ENCODE results near the gene SV2A. TPM values are rescaled to one million over a fixed set of nuclear protein-coding genes. Genes with fewer than 3 reads are reported as not detected.
A peak's percentile ranks its signal among the peaks of the same experiment; 100 is the strongest.

Gene SV2A
- total and polyA plus RNA-seq, 4 donors: 0.94 to 2.4 (median 1.6) TPM

DNA sequence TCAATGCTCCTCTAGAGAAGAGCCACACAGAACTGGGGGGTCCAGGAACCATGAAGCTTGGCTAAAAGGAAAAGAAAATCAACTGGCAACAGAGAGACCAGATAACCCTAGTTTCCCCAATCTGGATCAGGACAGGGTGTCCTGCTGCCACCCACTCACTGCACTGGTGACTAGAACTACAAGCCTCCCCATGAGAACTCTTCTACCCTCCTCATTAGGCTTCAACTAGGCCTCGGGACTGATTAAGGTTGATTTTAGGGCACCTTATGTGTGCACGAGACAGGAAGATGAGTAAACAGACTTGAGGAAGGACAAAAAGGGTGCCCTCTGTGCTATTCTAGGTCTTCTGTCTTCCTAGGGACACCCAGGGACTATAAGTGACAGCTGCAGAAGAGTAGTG is 12.2 kb upstream of the SV2A start:
- no peak overlapping the region for H3K9ac ChIP-seq (ENCODE audit: insufficient read depth in 1 of 2, low read length in 2 of 2)
- DNase-seq (no peak), ATAC-seq (ENCODE audit: insufficient read depth, low FRiP score) (no peak)
- peaks cover 8 to 36% (median 22%) of the 10 kb centered on the region in 4 donors for H3K36me3 ChIP-seq (ENCODE audit: control insufficient read depth in 4 of 4, insufficient read depth in 4 of 4, low read length in 4 of 4)
- H3K9me3 ChIP-seq (ENCODE audit: control insufficient read depth in 4 of 4, insufficient read depth in 3 of 4, low read length in 3 of 4): no peaks in the 10 kb centered on the region
- 65 to 82% methylated on average over 2 of the region's 2 CpGs for WGBS, 2 donors
- peak overlapping the region in 1 of 2 donors; percentile 39 for H3K27ac ChIP-seq (ENCODE audit: low read depth in 1 of 2, low read length in 1 of 2)
- H3K4me1 ChIP-seq (ENCODE audit: control insufficient read depth in 5 of 5, insufficient read depth in 5 of 5, low read length in 5 of 5): peaks cover 7 to 25% (median 8%) of the 10 kb centered on the region in 5 donors
- H3K27me3 ChIP-seq (ENCODE audit: control insufficient read depth in 3 of 3, insufficient read depth in 3 of 3, low read length in 2 of 3): no peaks in the 10 kb centered on the region
- no peak overlapping the region for H3K4me3 ChIP-seq
- TF ChIP-seq, protein P1, sequence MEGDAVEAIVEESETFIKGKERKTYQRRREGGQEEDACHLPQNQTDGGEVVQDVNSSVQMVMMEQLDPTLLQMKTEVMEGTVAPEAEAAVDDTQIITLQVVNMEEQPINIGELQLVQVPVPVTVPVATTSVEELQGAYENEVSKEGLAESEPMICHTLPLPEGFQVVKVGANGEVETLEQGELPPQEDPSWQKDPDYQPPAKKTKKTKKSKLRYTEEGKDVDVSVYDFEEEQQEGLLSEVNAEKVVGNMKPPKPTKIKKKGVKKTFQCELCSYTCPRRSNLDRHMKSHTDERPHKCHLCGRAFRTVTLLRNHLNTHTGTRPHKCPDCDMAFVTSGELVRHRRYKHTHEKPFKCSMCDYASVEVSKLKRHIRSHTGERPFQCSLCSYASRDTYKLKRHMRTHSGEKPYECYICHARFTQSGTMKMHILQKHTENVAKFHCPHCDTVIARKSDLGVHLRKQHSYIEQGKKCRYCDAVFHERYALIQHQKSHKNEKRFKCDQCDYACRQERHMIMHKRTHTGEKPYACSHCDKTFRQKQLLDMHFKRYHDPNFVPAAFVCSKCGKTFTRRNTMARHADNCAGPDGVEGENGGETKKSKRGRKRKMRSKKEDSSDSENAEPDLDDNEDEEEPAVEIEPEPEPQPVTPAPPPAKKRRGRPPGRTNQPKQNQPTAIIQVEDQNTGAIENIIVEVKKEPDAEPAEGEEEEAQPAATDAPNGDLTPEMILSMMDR (IDR thresholded peaks at IDR 0.05; ENCODE audit: control extremely low read depth, extremely low read depth): no peak

GRCh38 chr1:149928401-149928724 is 10.7 kb upstream of the SV2A start:
- 0 to 3% methylated on average over 1 of the region's 1 CpG for WGBS, 2 donors
- DNase-seq (no peak), ATAC-seq (ENCODE audit: insufficient read depth, low FRiP score) (no peak)
- H3K27me3 ChIP-seq (ENCODE audit: control insufficient read depth in 3 of 3, insufficient read depth in 3 of 3, low read length in 2 of 3): no peaks in the 10 kb centered on the region
- H3K36me3 ChIP-seq (ENCODE audit: control insufficient read depth in 4 of 4, insufficient read depth in 4 of 4, low read length in 4 of 4): peaks cover 19 to 40% (median 28%) of the 10 kb centered on the region in 4 donors
- peak overlapping the region; percentile 95 for H3K4me3 ChIP-seq
- TF ChIP-seq, protein P1 (IDR thresholded peaks at IDR 0.05; ENCODE audit: control extremely low read depth, extremely low read depth): no peak
- H3K4me1 ChIP-seq (ENCODE audit: control insufficient read depth in 5 of 5, insufficient read depth in 5 of 5, low read length in 5 of 5): peaks cover 7 to 25% (median 8%) of the 10 kb centered on the region in 5 donors
- peak overlapping the region in 1 of 2 donors; percentile 99 for H3K9ac ChIP-seq (ENCODE audit: insufficient read depth in 1 of 2, low read length in 2 of 2)
- H3K27ac ChIP-seq (ENCODE audit: low read depth in 1 of 2, low read length in 1 of 2): peak overlapping the region; percentile 94 to 98
- H3K9me3 ChIP-seq (ENCODE audit: control insufficient read depth in 4 of 4, insufficient read depth in 3 of 4, low read length in 3 of 4): no peaks in the 10 kb centered on the region

GRCh38 chr1:149927563-149928400 is 10.1 kb upstream of the SV2A start, which contains the start of gene SF3B4:
Gene SF3B4, minus strand, starts transcription at chr1:149927803. Its CDS starts 44 bp downstream, at chr1:149927759.
- H3K27ac ChIP-seq (ENCODE audit: low read depth in 1 of 2, low read length in 1 of 2): peak within 1 kb of the TSS; percentile 94 to 98
- peak; percentile 98 for ATAC-seq (ENCODE audit: insufficient read depth, low FRiP score)
- DNase-seq: peak; percentile 96 to 98 (median 97)
- 0% methylated on average over 47 of the region's 47 CpGs for WGBS, 2 donors
- peaks cover 7 to 25% (median 8%) of the 10 kb centered on the region in 5 donors for H3K4me1 ChIP-seq (ENCODE audit: control insufficient read depth in 5 of 5, insufficient read depth in 5 of 5, low read length in 5 of 5)
- no peaks in the 10 kb centered on the region for H3K27me3 ChIP-seq (ENCODE audit: control insufficient read depth in 3 of 3, insufficient read depth in 3 of 3, low read length in 2 of 3)
- H3K4me3 ChIP-seq: peak within 1 kb of the TSS; percentile 95
- H3K9me3 ChIP-seq (ENCODE audit: control insufficient read depth in 4 of 4, insufficient read depth in 3 of 4, low read length in 3 of 4): no peaks in the 10 kb centered on the region
- peaks cover 20 to 38% (median 30%) of the 10 kb centered on the region in 4 donors for H3K36me3 ChIP-seq (ENCODE audit: control insufficient read depth in 4 of 4, insufficient read depth in 4 of 4, low read length in 4 of 4)
- TF ChIP-seq, protein P1 (IDR thresholded peaks at IDR 0.05; ENCODE audit: control extremely low read depth, extremely low read depth): no peak
- peak within 1 kb of the TSS; percentile 84 to 99 for H3K9ac ChIP-seq (ENCODE audit: insufficient read depth in 1 of 2, low read length in 2 of 2)

Measured in lung (tissue), 12 donors.